HepG2 (cell line): ENCODE measurements around the gene HLA-DRB5. TPM values are rescaled to one million over a fixed set of nuclear protein-coding genes. Genes with fewer than 3 reads are reported as not detected.

Experiments
- ATAC-seq: fragments of 200-7000 bp; cut with Tn5 transposase; 3 replicates; pipeline ENCODE4 v1.9.1; 2020; ENCODE audit warnings: mild to moderate bottlenecking, moderate library complexity
- BruUV-seq: library from RNA; stranded (reverse); fragments of 400-500 nt; replicated peaks from 2 replicates; lab custom pipeline; 2021; lab: Mats Ljungman, UMichigan
- CTCF ChIA-PET: fragments of 300-600 bp; formaldehyde crosslinking; extraction: SDS; loops from one replicate; lab custom pipeline; 2021; ENCODE audit warnings: low total read pairs, inconsistent platforms, low intra/inter-chr PET ratio; lab: Yijun Ruan, JAX
- POLR2A ChIA-PET: fragments of 350-600 bp; sonication (Branson Sonifier 250); formaldehyde crosslinking; loops from one replicate; lab custom pipeline; 2020; ENCODE audit warnings: antibody characterized with exemption, inconsistent platforms; lab: Yijun Ruan, JAX
- DNase-seq: peaks from one replicate; pipeline ENCODE4 v3.0.0-alpha.2; 2015; ENCODE audit warnings: low spot score
- FAIRE-seq: peaks from 3 replicates; lab custom pipeline; 2011; peaks lifted over from hg19 to GRCh38; lab: Jason Lieb, UNC
- H2AFZ ChIP-seq: one replicate; pipeline ENCODE4 v1.6.1; 2011; ENCODE audit warnings: low read length, inconsistent platforms
- H3K27ac ChIP-seq: fragments of 300-600 bp; 3 replicates; pipeline ENCODE4 v1.8.0; 2011; ENCODE audit warnings: mixed run types, mild to moderate bottlenecking, mixed read lengths, low read length, inconsistent platforms; ENCODE audit not compliant: insufficient read depth; ENCODE audit errors: extremely low read length
- H3K27me3 ChIP-seq, 2 experiments: fragments of 200-600 bp in 1 of 2; 2 replicates in 1 of 2; 3 replicates in 1 of 2; pipeline versions ENCODE4 v1.6.0 to v1.8.0; 2011; ENCODE audit warnings: low read length in 2 of 2, mild to moderate bottlenecking in 2 of 2, moderate library complexity in 2 of 2, inconsistent platforms in 1 of 2; ENCODE audit not compliant: insufficient read depth in 2 of 2, control insufficient read depth in 1 of 2
- H3K36me3 ChIP-seq, 2 experiments: fragments of 200-600 bp in 1 of 2; replicated peaks in 1 of 2; 2 replicates in 1 of 2; 3 replicates in 1 of 2; pipeline versions ENCODE4 v1.5.1 to v1.8.0; 2011; ENCODE audit warnings: low read length in 2 of 2, inconsistent platforms in 1 of 2; ENCODE audit not compliant: insufficient read depth in 2 of 2, control insufficient read depth in 1 of 2
- H3K4me1 ChIP-seq: 2 replicates; pipeline ENCODE4 v1.5.1; 2012; ENCODE audit warnings: low read length, inconsistent platforms; ENCODE audit not compliant: insufficient read depth
- H3K4me2 ChIP-seq: 2 replicates; pipeline ENCODE4 v1.6.0; 2011; ENCODE audit warnings: low read depth, low read length, inconsistent platforms
- H3K4me3 ChIP-seq, 3 experiments: fragments of 200-600 bp in 1 of 3; sonication (generic), shearing (Covaris generic) in 1 of 3; replicated peaks in 1 of 3; 2 replicates each; pipeline ENCODE4 v1.5.1; 2011 to 2016; ENCODE audit warnings: low read length in 3 of 3, inconsistent platforms in 2 of 3, low read depth in 2 of 3, mild to moderate bottlenecking in 2 of 3, control low read depth in 1 of 3, mixed read lengths in 1 of 3; ENCODE audit not compliant: insufficient read depth in 1 of 3
- H3K79me2 ChIP-seq: one replicate; pipeline ENCODE4 v1.6.1; 2011; ENCODE audit warnings: low read length, inconsistent platforms; ENCODE audit not compliant: insufficient read depth
- H3K9ac ChIP-seq: 2 replicates; pipeline ENCODE4 v1.6.0; 2011; ENCODE audit warnings: mild to moderate bottlenecking, low read depth, low read length, inconsistent platforms; ENCODE audit not compliant: insufficient read depth
- H3K9me3 ChIP-seq: 2 replicates; pipeline ENCODE4 v1.5.1; 2012; ENCODE audit warnings: mild to moderate bottlenecking, low read length
- H4K20me1 ChIP-seq: 2 replicates; pipeline ENCODE4 v1.6.0; 2011; ENCODE audit warnings: inconsistent platforms, mild to moderate bottlenecking, low read length, moderate library complexity; ENCODE audit not compliant: insufficient read depth
- BCLAF1 ChIP-seq: fragments of 450-650 bp; IDR thresholded peaks from 2 replicates; pipeline ENCODE4 v1.6.1; 2017; ENCODE audit warnings: mild to moderate bottlenecking
- KAT7 ChIP-seq: IDR thresholded peaks from 2 replicates; pipeline ENCODE4 v1.6.1; 2018; ENCODE audit warnings: borderline replicate concordance, missing compliant biosample characterization
- KMT2B ChIP-seq: IDR thresholded peaks from 2 replicates; pipeline ENCODE4 v1.6.1; 2016; ENCODE audit warnings: missing genetic modification reagents, missing compliant biosample characterization
- RFX3 ChIP-seq: IDR thresholded peaks from 2 replicates; pipeline ENCODE4 v1.6.1; 2016; ENCODE audit warnings: missing biosample characterization, missing genetic modification reagents
- TBL1XR1 ChIP-seq: fragments of 150-350 bp; IDR thresholded peaks from 2 replicates; pipeline ENCODE4 v1.6.1; 2014; ENCODE audit warnings: borderline replicate concordance, low read length; ENCODE audit not compliant: partially characterized antibody
- ZNF296 ChIP-seq: sonication (generic); formaldehyde crosslinking; conservative IDR thresholded peaks from 2 replicates; pipeline ENCODE4 v1.5.0; 2020; ENCODE audit warnings: mild to moderate bottlenecking, missing genetic modification reagents
- ZNF790 ChIP-seq: sonication (generic); formaldehyde crosslinking; IDR thresholded peaks from 2 replicates; pipeline ENCODE4 v1.8.0; 2022; ENCODE audit warnings: missing genetic modification reagents, mild to moderate bottlenecking, borderline replicate concordance
- whole genome bisulfite sequencing: methylation state at CpG from one replicate; pipeline ENCODE4 v1.1.6; 2017; ENCODE audit warnings: low lambda C conversion rate; 5-methylcytosine and 5-hydroxymethylcytosine counted together
- in situ Hi-C: cut with HindIII; loops from 2 replicates; pipeline ENCODE4 v1.10.0; 2017; ENCODE audit warnings: low pct_unique_long_range_greater_than_20kb; ENCODE audit not compliant: extremely low pct_ligation_motif_present
- intact Hi-C: fragments of 100-400 bp; cut with micrococcal nuclease; formaldehyde crosslinking; loops from one replicate; pipeline ENCODE4 v1.10.0; 2022; ENCODE audit not compliant: unreplicated experiment
- polyA plus RNA-seq, 8 experiments: library from polyadenylated mRNA; depleted of rRNA in 3 of 8; stranded (reverse) in 7 of 8; unstranded in 1 of 8; fragments of >200 nt; fragmentation: Illumina TruSeq in 4 of 8; extraction: Trizol in 4 of 8; gene quantifications; 2 replicates each; pipeline versions ENCODE4 v1.2.1 to v1.2.3, GENCODE V29; 2011 to 2016; ENCODE audit warnings: low read depth in 4 of 8, missing spikeins in 1 of 8, mixed read lengths in 1 of 8; ENCODE audit not compliant: insufficient read depth in 1 of 8
- total RNA-seq, 5 experiments: library from RNA; depleted of rRNA; stranded (reverse); fragments of >200 nt; fragmentation: Illumina TruSeq; extraction: Trizol; gene quantifications; 2 replicates each; pipeline ENCODE4 v1.2.3, GENCODE V29; 2016; ENCODE audit warnings: low read depth in 1 of 5
- TF ChIP-seq, protein P1 (sequence below): sonication (generic); formaldehyde crosslinking; IDR thresholded peaks from 2 replicates; pipeline ENCODE4 v1.8.0; 2022; ENCODE audit warnings: mild to moderate bottlenecking, missing genetic modification reagents, moderate library complexity

HLA-DRB5 gene
- total and polyA plus RNA-seq, 2 of the 13 experiments (the other 11 are each of a cell fraction or from before 2014, with no cell fraction given) = not detected

DNA sequence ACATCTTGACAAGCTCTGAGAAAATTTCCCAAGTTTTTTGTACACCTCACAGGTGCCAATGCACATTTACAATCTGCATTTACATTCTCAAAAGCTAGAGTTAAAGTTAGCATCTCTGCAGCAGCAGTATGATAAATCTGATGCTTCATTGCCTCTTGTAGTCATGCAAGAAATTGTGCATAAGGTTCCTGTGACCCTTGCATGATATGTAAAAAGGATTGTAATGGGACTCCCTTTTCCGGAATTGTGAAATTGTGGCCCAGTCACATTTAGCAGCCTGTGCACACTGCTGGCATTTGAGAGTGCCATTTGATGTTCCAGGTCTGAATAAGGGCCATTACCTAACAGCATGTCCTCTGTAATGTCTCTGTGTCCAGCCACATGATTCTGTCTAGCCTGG is 35.4 kb upstream of the HLA-DRB5 start:
- no CpG with 5 or more reads among the region's 1 CpG for whole genome bisulfite sequencing
- intact Hi-C loops = no loop called here
- Histone ChIP-seq H3K4me3 (no peak overlapping the region), H2AFZ (no peak overlapping the region)
- no TSS peak for BruUV-seq
- no peak for FAIRE-seq
- TF ChIP-seq TBL1XR1 (no peak), KAT7 (CRISPR knock-in tag) (no peak), KMT2B (no peak), BCLAF1 (no peak), ZNF296 (CRISPR knock-in tag) (no peak), RFX3 (CRISPR knock-in tag) (no peak), ZNF790 (no peak)
- TF ChIP-seq, protein P1, sequence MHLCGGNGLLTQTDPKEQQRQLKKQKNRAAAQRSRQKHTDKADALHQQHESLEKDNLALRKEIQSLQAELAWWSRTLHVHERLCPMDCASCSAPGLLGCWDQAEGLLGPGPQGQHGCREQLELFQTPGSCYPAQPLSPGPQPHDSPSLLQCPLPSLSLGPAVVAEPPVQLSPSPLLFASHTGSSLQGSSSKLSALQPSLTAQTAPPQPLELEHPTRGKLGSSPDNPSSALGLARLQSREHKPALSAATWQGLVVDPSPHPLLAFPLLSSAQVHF (CRISPR knock-in tag) = no peak
- TF ChIP-seq, all 625 proteins: peak for 0
- ChIA-PET POLR2A (no interaction called here), CTCF (no interaction called here)
- no peaks in the 10 kb centered on the region for H3K27me3 ChIP-seq
- no peaks in the 10 kb centered on the region for H4K20me1 ChIP-seq
- ATAC-seq (no peak), DNase-seq (no peak)
- 0 out of 2 replicates have a peak, but pooled peaks cover 6% of the 10 kb centered on the region for H3K4me1 ChIP-seq
- in situ Hi-C loops = loop anchor here (5.0 kb wide), 1 partner anchor 88 kb away; no protein-coding TSS in a partner anchor
- no peak overlapping the region for H3K9ac ChIP-seq
- no peak overlapping the region for H3K4me2 ChIP-seq
- H3K9me3 ChIP-seq = no peaks in the 10 kb centered on the region
- H3K27ac ChIP-seq = no peak overlapping the region
- H3K79me2 ChIP-seq = no peaks in the 10 kb centered on the region
- no peaks in the 10 kb centered on the region for H3K36me3 ChIP-seq
